Measurements from ENCODE around the gene DEDD. TPM values are rescaled to one million over a fixed set of nuclear protein-coding genes. Genes with fewer than 3 reads are reported as not detected.

DEDD gene, protein sequence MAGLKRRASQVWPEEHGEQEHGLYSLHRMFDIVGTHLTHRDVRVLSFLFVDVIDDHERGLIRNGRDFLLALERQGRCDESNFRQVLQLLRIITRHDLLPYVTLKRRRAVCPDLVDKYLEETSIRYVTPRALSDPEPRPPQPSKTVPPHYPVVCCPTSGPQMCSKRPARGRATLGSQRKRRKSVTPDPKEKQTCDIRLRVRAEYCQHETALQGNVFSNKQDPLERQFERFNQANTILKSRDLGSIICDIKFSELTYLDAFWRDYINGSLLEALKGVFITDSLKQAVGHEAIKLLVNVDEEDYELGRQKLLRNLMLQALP
- 31.4 and 31.9 TPM in 2 replicates for total RNA-seq

DNA sequence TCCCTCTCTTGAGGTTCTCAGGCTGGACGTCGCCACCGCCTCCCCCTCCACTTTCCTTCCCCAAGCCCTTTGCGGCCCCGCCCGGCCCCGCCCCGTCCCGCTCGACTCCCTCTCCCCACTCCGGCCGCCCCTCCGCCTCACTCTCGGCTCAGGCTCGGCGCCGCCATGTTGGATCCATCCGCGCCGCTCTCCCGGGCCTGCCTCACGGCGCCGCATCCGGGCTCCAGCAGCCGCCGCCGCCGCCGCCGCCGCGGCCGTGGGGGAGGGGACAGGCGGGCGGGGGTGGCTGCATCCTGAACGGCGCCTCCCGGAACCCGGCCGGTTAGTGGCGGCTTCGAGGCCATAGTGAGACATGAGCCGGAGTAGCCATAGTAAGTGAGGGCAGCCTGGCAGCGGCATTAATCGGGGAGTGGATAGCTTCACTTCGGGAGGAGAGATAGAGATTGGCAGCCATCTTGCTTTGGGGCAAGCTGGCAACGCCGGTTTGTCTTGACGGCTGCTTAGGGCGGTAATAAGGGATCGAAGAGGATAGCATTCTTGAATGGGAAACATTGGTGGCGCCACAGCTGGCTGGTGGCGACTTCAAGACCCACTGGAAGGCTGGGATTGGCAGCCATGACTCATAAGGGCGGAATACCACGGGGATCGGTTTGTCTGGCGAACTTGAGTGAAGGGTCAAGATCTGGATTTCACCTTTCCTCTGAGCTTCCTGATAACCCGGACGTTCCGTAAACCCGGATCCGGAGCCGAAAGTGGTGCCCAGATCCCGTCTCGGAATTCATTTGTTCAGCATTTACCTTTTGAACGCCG is at the start of gene DEDD:
Gene DEDD, minus strand, starts transcription at position 258 of the 810 bp plus-strand sequence. CDS start 8,205 bp downstream, outside the sequence.

DNA sequence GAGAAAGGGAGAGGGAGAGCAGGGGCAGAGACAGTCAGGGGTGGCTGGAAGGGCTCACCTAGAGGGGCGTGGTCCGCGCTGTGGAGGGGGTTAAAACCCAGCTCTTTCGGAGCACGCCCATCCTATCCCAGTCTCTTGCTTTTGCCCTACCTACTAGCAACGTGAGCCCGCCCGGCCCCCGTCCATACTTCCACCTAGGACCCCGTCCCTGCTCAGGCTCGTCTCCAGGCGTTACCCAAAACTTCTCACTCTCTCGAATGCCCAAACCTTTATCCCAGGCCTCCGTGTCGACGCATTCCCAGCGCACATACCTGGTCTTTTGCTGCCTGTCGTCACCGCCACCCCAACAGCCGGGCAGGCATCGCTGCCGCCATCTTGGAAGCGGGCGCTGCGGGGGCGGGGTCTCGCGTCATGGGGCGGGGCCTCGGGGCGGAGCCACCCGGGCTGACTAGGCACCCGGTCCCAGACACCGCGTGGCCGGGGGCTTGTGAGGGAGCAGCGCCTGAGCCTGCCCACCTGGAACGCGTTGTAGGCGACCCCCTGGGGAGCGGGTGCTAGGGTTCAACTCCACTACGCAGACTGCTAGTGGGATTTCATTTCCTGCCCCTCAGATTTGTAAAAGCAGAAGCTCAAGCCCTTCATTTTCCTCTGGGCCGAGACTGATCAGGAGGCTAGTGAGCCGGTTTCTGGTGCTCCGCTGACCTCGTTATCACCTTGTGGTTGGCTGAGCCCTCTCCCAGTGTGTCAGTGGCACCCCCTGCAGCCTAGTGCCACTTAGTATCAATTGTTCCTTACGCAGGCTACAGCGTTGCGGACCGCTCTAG is 44.9 kb upstream of the DEDD start, which contains the start of gene B4GALT3:
Gene B4GALT3, minus strand, starts transcription at position 396 of the 824 bp plus-strand sequence. CDS start 1,447 bp downstream, outside the sequence.

GRCh38 chr1:161165742-161166668 is 33.5 kb upstream of the DEDD start, which contains the start of gene PPOX:
Gene PPOX (plus strand): TSS chr1:161166426. CDS start chr1:161166848, 422 bp downstream.

DNA sequence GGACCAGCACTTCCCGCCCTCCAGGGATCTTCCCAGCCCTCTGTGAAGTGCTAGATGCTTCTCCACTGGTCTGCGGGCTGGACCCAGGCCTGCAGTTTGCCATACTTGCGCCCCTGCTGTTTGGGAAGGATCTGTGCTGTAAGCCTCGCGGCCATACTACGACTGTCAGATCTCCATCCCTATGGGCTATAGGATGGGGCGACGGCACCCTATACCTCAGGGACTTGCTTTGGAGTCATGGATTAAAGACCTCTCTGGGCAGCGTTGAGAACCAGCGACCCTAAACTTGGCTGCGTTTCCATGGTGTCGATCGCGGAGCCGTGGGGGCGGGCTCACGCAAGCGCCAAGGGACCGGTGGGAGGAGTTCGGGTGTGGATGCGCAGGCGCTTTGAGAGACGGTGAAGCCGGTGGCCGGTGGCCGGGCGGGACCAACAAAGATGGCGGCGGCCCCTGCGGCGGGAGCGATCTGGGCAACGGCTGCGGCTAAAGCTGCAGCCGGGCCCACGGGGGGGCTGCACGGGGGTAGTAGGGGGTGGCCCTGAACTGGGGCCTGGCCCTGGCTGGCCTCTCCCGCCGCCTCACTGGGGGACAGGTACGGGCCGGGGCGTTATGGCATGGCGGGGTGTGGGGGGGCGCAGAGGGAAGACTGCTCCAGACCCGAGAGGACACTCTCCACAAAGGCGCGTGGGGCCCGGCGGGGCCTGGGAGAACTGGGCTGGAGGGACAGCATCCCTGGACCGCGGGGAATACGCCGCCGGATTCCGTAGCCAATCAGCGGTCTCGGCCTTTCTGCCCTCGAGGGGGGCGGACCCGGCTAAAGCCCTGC is 26.8 kb upstream of the DEDD start, which contains the start of gene USP21:
Gene USP21, plus strand, starts transcription at position 414 of the 826 bp plus-strand sequence. CDS start 1,141 bp downstream, outside the sequence.

DNA sequence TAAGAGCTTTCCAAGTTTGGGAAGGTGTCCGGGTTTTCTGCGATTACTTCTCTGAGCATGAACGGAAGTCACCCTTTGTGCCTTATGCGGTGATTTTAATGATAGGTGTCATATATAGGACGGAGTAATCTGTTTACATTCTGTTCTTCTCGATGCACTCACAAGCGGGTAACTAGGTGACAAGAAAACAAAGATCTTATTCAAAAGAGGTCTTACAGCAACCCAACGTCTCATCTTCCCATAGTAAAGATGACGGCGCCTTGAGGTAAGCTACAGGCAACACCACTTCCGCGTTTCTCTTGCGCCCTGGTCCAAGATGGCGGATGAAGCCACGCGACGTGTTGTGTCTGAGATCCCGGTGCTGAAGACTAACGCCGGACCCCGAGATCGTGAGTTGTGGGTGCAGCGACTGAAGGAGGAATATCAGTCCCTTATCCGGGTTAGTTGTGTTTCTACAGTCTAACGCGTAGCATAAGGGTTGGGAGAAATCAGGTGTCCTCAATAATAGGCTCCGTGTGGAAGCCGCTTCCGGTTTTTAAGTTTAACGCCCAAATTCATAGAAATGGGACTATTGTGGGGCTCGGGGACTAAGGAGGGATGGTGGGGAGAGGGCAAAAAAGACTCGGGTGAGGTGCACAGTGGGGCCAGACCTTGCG is 21.3 kb upstream of the DEDD start, which contains the start of gene UFC1:
Gene UFC1, plus strand, starts transcription at position 297 of the 656 bp plus-strand sequence. Its CDS starts 20 bp downstream, at position 317.

DNA sequence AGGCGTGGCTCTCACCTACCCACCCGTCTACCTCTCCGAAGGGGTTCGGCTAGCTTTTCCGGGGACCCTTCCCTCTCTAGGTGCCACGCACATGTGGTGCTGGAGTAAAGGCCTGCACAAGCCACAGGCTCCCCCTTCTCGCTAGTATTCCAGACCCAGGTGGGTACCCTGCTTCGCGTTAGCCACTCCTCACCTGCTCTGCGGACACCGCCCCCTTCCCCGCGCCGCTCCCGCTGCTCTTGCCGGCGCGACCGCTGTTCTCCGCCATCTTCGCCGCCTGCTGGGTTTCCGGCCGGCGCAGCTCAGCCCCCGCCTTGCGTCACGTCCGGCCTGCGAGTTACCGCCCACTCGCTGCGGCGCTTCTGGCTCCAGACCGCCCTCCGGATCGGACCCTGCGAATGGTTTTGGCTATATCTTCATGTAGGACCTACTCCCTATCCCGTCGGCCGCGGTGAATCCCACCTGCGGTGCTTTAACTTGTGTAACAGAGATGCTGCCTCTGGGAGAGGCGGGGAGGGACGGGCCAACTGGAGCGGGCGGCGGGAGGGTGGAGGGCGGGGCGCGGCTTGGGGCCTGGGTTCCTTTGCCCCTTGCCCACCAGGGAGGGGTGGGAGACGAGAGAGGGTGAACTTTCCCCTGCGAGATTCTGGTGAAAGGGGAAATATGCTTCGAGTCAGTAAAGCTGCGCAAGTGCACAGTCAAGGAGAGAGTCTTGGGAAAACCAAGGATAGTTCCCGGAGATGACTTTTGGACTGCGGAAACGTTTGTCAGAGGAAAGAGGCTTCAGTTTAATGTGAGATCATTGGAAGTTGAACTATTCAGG is 14.5 kb downstream of the DEDD start, which contains the start of the genes NIT1 and PFDN2:
Gene NIT1, plus strand, starts transcription at position 347 of the 823 bp plus-strand sequence. Its CDS starts 72 bp downstream, at position 419.
Gene PFDN2, minus strand, starts transcription at position 279 of the 823 bp plus-strand sequence. Its CDS starts 11 bp downstream, at position 268.

DNA sequence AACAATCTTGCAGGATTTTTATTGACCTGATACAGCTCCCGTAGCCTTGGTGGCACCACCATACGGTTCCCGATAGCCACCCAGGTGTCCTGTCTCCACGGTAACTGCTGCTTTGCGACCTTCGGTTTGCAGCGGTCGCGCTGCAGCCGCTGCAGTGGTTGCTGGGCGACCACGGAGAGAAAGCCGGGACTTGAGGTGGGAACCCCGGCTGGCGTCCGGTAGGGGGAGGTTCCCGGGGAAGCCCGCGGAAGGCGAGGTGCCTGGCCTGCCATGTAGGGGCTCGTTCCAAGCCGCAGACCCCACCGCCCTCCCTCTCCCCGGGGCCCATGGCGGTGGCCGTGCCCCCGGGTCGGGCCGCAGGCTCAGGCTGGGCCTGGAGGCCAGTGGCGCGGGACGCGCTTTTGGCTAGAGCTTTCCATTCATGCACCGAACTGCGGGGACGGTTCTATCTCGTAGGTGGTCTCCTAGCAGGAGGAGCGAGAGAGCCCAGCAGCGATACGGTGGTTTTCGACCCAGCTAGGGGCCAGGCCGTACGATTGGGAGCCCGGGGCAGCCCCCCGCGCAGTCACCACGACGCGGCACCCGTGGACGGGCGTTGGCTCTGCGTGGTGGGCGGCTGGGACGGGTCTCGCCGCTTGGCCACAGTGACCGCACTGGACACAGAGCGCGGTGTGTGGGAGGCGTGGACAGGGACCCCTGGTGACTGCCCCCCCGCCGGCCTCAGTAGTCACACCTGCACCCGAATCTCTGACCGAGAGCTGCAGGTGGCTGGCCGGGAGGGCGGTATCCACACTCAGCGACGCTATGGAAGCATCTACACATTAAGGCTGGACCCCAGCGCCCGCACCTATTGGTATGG is 34.0 kb downstream of the DEDD start, which contains the start of gene KLHDC9:
Gene KLHDC9, plus strand, starts transcription at position 152 of the 859 bp plus-strand sequence. Its CDS starts 175 bp downstream, at position 327.

DNA sequence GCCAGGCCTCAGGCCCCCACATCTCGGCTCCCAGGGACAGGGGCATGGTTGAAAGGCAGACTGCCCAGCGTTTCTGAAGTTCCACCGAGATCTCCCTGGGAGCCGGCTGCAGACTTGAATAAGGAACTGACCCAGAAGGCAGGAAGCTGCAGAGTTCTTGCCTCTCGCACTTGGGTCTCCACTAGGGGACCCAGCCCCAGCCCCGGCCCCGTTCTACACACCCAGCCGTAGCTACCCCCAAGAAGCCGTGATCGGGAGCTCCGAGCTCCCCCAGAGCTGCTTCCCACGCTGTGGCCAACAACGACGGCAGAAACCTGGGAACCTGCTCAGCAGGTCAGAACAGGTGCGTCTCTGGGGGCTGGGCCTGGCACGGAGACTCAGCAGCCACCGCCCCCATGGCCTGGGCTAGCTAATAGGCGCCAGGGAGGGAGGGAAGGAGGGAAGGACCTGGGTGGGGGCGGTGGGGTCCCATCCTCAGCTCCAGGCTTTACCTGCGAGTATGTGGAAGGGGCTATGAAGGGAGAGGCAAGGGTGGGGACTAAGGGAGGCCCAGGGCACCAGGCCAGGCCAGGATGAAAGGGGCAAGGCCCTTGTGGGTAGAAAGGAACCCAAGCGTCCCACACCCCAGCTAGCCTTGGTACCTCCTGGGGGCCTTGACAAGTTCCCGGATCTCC is 43.1 kb downstream of the DEDD start, which contains the start of gene NECTIN4:
Gene NECTIN4, minus strand, starts transcription at position 308 of the 674 bp plus-strand sequence. Its CDS starts 262 bp downstream, at position 46.

Other genes starting within 250 kb of the DEDD start
- not detected in 2 replicates for gene ITLN1, start 247.5 kb downstream of the DEDD start, total RNA-seq
- not detected in 2 replicates for gene ITLN2, start 177.9 kb downstream of the DEDD start, total RNA-seq
- gene F11R, start 111.5 kb downstream of the DEDD start, total RNA-seq: 0.53 and 0.86 TPM in 2 replicates
- gene TSTD1, start 93.7 kb downstream of the DEDD start, total RNA-seq: 0.86 and 2.5 TPM in 2 replicates
- gene USF1, start 86.7 kb downstream of the DEDD start, total RNA-seq: 65.7 and 69.8 TPM in 2 replicates
- not detected in 2 replicates for gene ARHGAP30, start 62.8 kb downstream of the DEDD start, total RNA-seq
- under 0.01 and 1.4 TPM in 2 replicates for gene NECTIN4, start 43.1 kb downstream of the DEDD start, total RNA-seq
- 2.5 and 4.0 TPM in 2 replicates for gene KLHDC9, start 34.3 kb downstream of the DEDD start, total RNA-seq
- gene PFDN2, start 14.6 kb downstream of the DEDD start, total RNA-seq: 36.3 and 83.5 TPM in 2 replicates
- 43.8 and 61.1 TPM in 2 replicates for gene NIT1, start 14.6 kb downstream of the DEDD start, total RNA-seq
- gene UFC1, start 21.3 kb upstream of the DEDD start, total RNA-seq: 90.9 and 113 TPM in 2 replicates
- gene USP21, start 26.8 kb upstream of the DEDD start, total RNA-seq: 8.1 and 12.2 TPM in 2 replicates
- gene PPOX, start 33.8 kb upstream of the DEDD start, total RNA-seq: 12.4 and 32.0 TPM in 2 replicates
- gene B4GALT3, start 44.8 kb upstream of the DEDD start, total RNA-seq: 36.0 and 42.1 TPM in 2 replicates
- gene ADAMTS4, start 66.4 kb upstream of the DEDD start, total RNA-seq: 9.5 and 14.5 TPM in 2 replicates
- gene NDUFS2, start 69.7 kb upstream of the DEDD start, total RNA-seq: 134 and 138 TPM in 2 replicates
- not detected in 2 replicates for gene FCER1G, start 82.6 kb upstream of the DEDD start, total RNA-seq
- not detected in 2 replicates for gene APOA2, start 91.0 kb upstream of the DEDD start, total RNA-seq
- gene TOMM40L, start 93.4 kb upstream of the DEDD start, total RNA-seq: 11.9 and 16.4 TPM in 2 replicates
- not detected in 2 replicates for gene NR1I3, start 105.5 kb upstream of the DEDD start, total RNA-seq
- not detected in 2 replicates for gene PCP4L1, start 126.1 kb upstream of the DEDD start, total RNA-seq
- 3.5 and 20.9 TPM in 2 replicates for gene MPZ, start 177.3 kb upstream of the DEDD start, total RNA-seq
- gene SDHC, start 181.7 kb upstream of the DEDD start, total RNA-seq: 41.8 and 122 TPM in 2 replicates
- not detected in 2 replicates for gene CFAP126, start 235.2 kb upstream of the DEDD start, total RNA-seq